Stimulated activated CD8-positive, alpha-beta memory T cell treated with anti-CD3 and anti-CD28 coated beads, Interleukin-15, amount 100 ng/mL, for 4 hours (primary cell): Measurements from ENCODE around the gene NRM.
"Not testable (repeated sequence)": the region's sequence is repeated elsewhere in the genome, so short reads cannot be mapped to it uniquely, and the experiment has no call there.

Source experiments
- DNase-seq, 2 donors: peaks; one replicate each; pipeline ENCODE4 v3.0.0-alpha.2; 2020; ENCODE audit warnings: low read depth in 2 of 2

NRM gene

GRCh38 chr6:30720738-30721197 is 30.0 kb upstream of the NRM start:
- DNase-seq = peak; percentile 41 to 46

GRCh38 chr6:30719791-30720737 is 29.3 kb upstream of the NRM start, which contains the start of gene TUBB:
TUBB (plus strand) TSS chr6:30720352; CDS start chr6:30720507, 155 bp downstream.
- DNase-seq = peak; percentile 89

GRCh38 chr6:30719356-30719755 is 28.6 kb upstream of the NRM start:
- DNase-seq = no peak

GRCh38 chr6:30717845-30718720 is 27.3 kb upstream of the NRM start:
- not testable (repeated sequence) for DNase-seq

GRCh38 chr6:30717129-30717844 is 26.5 kb upstream of the NRM start, which contains the start of gene MDC1:
MDC1 (minus strand) TSS chr6:30717281; CDS start chr6:30715175, 2,106 bp downstream.
- peak; percentile 99 for DNase-seq

GRCh38 chr6:30716879-30717128 is 26.0 kb upstream of the NRM start:
- DNase-seq = no peak

- DNase-seq = no peak
These were observed 23.5 kb upstream of the NRM start for GRCh38 chr6:30714263-30714662.

GRCh38 chr6:30712441-30712945 is 21.7 kb upstream of the NRM start:
- DNase-seq = no peak

GRCh38 chr6:30711758-30712380 is 21.1 kb upstream of the NRM start:
- DNase-seq = no peak

- DNase-seq = no peak
These were observed 18.5 kb upstream of the NRM start for GRCh38 chr6:30709101-30709868.

GRCh38 chr6:30707281-30707850 is 16.6 kb upstream of the NRM start:
- DNase-seq = no peak

GRCh38 chr6:30705620-30706019 is 14.8 kb upstream of the NRM start:
- no peak for DNase-seq

GRCh38 chr6:30703821-30704220 is 13.0 kb upstream of the NRM start:
- DNase-seq = no peak

- no peak for DNase-seq
These were observed 12.2 kb upstream of the NRM start for GRCh38 chr6:30703011-30703410.

GRCh38 chr6:30700340-30700739 is 9.6 kb upstream of the NRM start:
- DNase-seq = no peak

GRCh38 chr6:30696432-30696831 is 5.6 kb upstream of the NRM start:
- no peak for DNase-seq

- DNase-seq = no peak
These were observed 544 bp upstream of the NRM start for GRCh38 chr6:30691208-30691847.

- DNase-seq = no peak
These were observed 799 bp downstream of the NRM start for GRCh38 chr6:30689985-30690384.

- DNase-seq = no peak
These were observed 1.5 kb downstream of the NRM start for GRCh38 chr6:30689022-30689865.
